ENCODE data around the gene F8A1. TPM values are rescaled to one million over a fixed set of nuclear protein-coding genes. Genes with fewer than 3 reads are reported as not detected.
"Not testable (repeated sequence)": the region's sequence is repeated elsewhere in the genome, so short reads cannot be mapped to it uniquely, and the experiment has no call there.

The F8A1 gene
- total and polyA plus RNA-seq, 2 of the 8 experiments (the other 6 are each of a cell fraction or from before 2014, with no cell fraction given) = 17.0 to 26.8 TPM

DNA sequence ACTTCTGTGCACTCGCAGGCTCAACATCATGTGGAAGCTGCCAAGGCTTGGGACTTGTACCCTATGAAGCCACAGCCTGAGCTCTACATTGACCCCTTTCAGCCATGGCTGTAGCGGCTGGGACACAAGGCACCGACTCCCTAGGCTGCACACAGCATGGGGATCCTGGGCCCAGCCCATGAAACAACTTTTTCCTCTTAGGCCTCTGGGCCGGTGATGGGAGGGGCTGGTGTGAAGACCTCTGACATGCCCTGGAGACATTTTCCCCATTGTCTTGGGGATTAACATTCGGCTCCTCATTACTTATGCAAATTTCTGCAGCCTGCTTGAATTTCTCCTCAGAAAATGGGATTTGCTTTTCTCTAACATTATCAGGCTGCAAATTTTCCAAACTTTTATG lies 38.6 kb downstream of the F8A1 start:
- H3K4ac ChIP-seq (replicated peaks; ENCODE audit: insufficient read length, low read depth, low read length); H2BK12ac ChIP-seq (ENCODE audit: low read depth, low read length); H3K79me1 ChIP-seq (ENCODE audit: low read depth, low read length); DNase-seq (ENCODE audit: low read depth in 1 of 2, low spot score in 2 of 2); H3K18ac ChIP-seq (ENCODE audit: extremely low read depth, low read length); CTCF ChIA-PET (ENCODE audit: partially characterized antibody); H4K5ac ChIP-seq (ENCODE audit: insufficient read length, low read depth, low read length); H3K23ac ChIP-seq (ENCODE audit: insufficient read length); H3K79me2 ChIP-seq (ENCODE audit: control insufficient read depth in 1 of 2, insufficient read depth in 2 of 2, low read length in 2 of 2); FAIRE-seq; H3K4me1 ChIP-seq (replicated peaks in 1 of 4; ENCODE audit: control insufficient read depth in 3 of 4, insufficient read depth in 4 of 4, low read length in 3 of 4); H3K14ac ChIP-seq (ENCODE audit: insufficient read length); H2BK20ac ChIP-seq (ENCODE audit: low read length); H3K9ac ChIP-seq (replicated peaks in 1 of 4; ENCODE audit: extremely low read depth in 1 of 4, low read depth in 3 of 4, low read length in 3 of 4); H2AFZ ChIP-seq (ENCODE audit: low read length); H3K4me2 ChIP-seq (ENCODE audit: insufficient read depth in 1 of 2, low read depth in 2 of 2, low read length in 2 of 2); POLR2A ChIA-PET (ENCODE audit: partially characterized antibody); H2AK5ac ChIP-seq (ENCODE audit: low read depth, low read length); H3K9me3 ChIP-seq (ENCODE audit: insufficient read depth in 2 of 2, low read depth in 1 of 2, low read length in 1 of 2); H2BK120ac ChIP-seq (replicated peaks; ENCODE audit: low read depth, low read length); H3K4me3 ChIP-seq (ENCODE audit: extremely low read depth in 1 of 4, insufficient read depth in 2 of 4, low read depth in 3 of 4, low read length in 4 of 4); H3K27me3 ChIP-seq (replicated peaks in 1 of 4; ENCODE audit: control insufficient read depth in 3 of 4, extremely low read depth in 1 of 4, insufficient read depth in 3 of 4, low read length in 3 of 4); H3K23me2 ChIP-seq (ENCODE audit: low read depth, low read length); H2BK5ac ChIP-seq (ENCODE audit: low read depth, low read length); H3K56ac ChIP-seq (replicated peaks; ENCODE audit: insufficient read length, low read depth, low read length); H3K27ac ChIP-seq (ENCODE audit: low read depth, low read length); H2BK15ac ChIP-seq (ENCODE audit: low read length); H4K8ac ChIP-seq (ENCODE audit: extremely low read depth, insufficient read depth, low read length); H4K20me1 ChIP-seq (replicated peaks in 1 of 2; ENCODE audit: control insufficient read depth in 1 of 2, insufficient read depth in 2 of 2, low read length in 2 of 2); H3K36me3 ChIP-seq (ENCODE audit: control insufficient read depth in 2 of 4, insufficient read depth in 4 of 4, low read length in 3 of 4); H4K91ac ChIP-seq (replicated peaks; ENCODE audit: insufficient read length, low read length): not testable (repeated sequence)
- WGBS, 2 experiments (ENCODE audit: extremely low coverage in 1 of 2, insufficient coverage in 1 of 2, insufficient read length in 1 of 2, insufficient replicate concordance in 2 of 2, low coverage in 1 of 2, low lambda C conversion rate in 2 of 2, missing lambda C conversion rate in 1 of 2) = 89% methylated on average over 3 of the region's 5 CpGs; no CpG with 5 or more reads in 1 of the 2 experiments

MicroRNA genes within 50 kb of the gene (microRNA counts, 767-probe panel; counts per million panel counts)
- microRNA hsa-miR-1184 = 879 counts per million, percentile 95 among the panel's probes with 10 or more counts

Small RNA genes within 50 kb of the gene (microRNA-seq; reads per million reads assigned to microRNA genes)
- 0 reads per million in 2 experiments for gene MIR1184-1 (ENCODE audit: borderline microRNAs expressed in 2 of 2, borderline number of aligned reads in 2 of 2, borderline replicate concordance in 1 of 2)

Small RNA genes within 50 kb of the gene (small RNA-seq; reads per million reads assigned to genes)
- gene MIR1184-1 (ENCODE audit: insufficient read depth) = not detected

Other genes with a start within 250 kb of the F8A1 start
- not detected in 2 replicates for gene CTAG2, start 232.8 kb upstream of the F8A1 start, total RNA-seq (2021; fragmentation: NEBNext Ultra II Directional; extraction: Animal tissue kit (Norgen Biotek cat#: 25700))
- gene CTAG2, start 232.8 kb upstream of the F8A1 start, polyA plus RNA-seq (2011; rRNA removed) = not detected in 2 replicates
- 1.2 and 1.5 TPM in 2 replicates for gene GAB3, start 135.3 kb upstream of the F8A1 start, total RNA-seq (2021; fragmentation: NEBNext Ultra II Directional; extraction: Animal tissue kit (Norgen Biotek cat#: 25700))
- 0.48 and 0.52 TPM in 2 replicates for gene GAB3, start 135.3 kb upstream of the F8A1 start, polyA plus RNA-seq (2011; rRNA removed)
- gene DKC1, start 123.5 kb upstream of the F8A1 start, total RNA-seq (2021; fragmentation: NEBNext Ultra II Directional; extraction: Animal tissue kit (Norgen Biotek cat#: 25700)) = 134 and 143 TPM in 2 replicates
- gene DKC1, start 123.5 kb upstream of the F8A1 start, polyA plus RNA-seq (2011; rRNA removed) = 54.7 and 65.6 TPM in 2 replicates
- 12.9 and 13.4 TPM in 2 replicates for gene MPP1, start 80.9 kb upstream of the F8A1 start, total RNA-seq (2021; fragmentation: NEBNext Ultra II Directional; extraction: Animal tissue kit (Norgen Biotek cat#: 25700))
- gene MPP1, start 80.9 kb upstream of the F8A1 start, polyA plus RNA-seq (2011; rRNA removed) = 6.2 and 7.6 TPM in 2 replicates
- not detected in 2 replicates for gene SMIM9, start 51.7 kb upstream of the F8A1 start, total RNA-seq (2021; fragmentation: NEBNext Ultra II Directional; extraction: Animal tissue kit (Norgen Biotek cat#: 25700))
- gene SMIM9, start 51.7 kb upstream of the F8A1 start, polyA plus RNA-seq (2011; rRNA removed) = not detected in 2 replicates
- 2.3 and 2.6 TPM in 2 replicates for gene F8, start 136.4 kb downstream of the F8A1 start, total RNA-seq (2021; fragmentation: NEBNext Ultra II Directional; extraction: Animal tissue kit (Norgen Biotek cat#: 25700))
- gene F8, start 136.4 kb downstream of the F8A1 start, polyA plus RNA-seq (2011; rRNA removed) = 1.1 TPM in 2 replicates
- 66.0 and 67.7 TPM in 2 replicates for gene FUNDC2, start 140.5 kb downstream of the F8A1 start, total RNA-seq (2021; fragmentation: NEBNext Ultra II Directional; extraction: Animal tissue kit (Norgen Biotek cat#: 25700))
- gene FUNDC2, start 140.5 kb downstream of the F8A1 start, polyA plus RNA-seq (2011; rRNA removed) = 58.9 and 93.7 TPM in 2 replicates
- gene CMC4, start 184.8 kb downstream of the F8A1 start, total RNA-seq (2021; fragmentation: NEBNext Ultra II Directional; extraction: Animal tissue kit (Norgen Biotek cat#: 25700)) = 3.7 and 6.0 TPM in 2 replicates
- 7.8 and 8.8 TPM in 2 replicates for gene CMC4, start 184.8 kb downstream of the F8A1 start, polyA plus RNA-seq (2011; rRNA removed)
- 12.3 and 18.3 TPM in 2 replicates for gene MTCP1, start 184.8 kb downstream of the F8A1 start, total RNA-seq (2021; fragmentation: NEBNext Ultra II Directional; extraction: Animal tissue kit (Norgen Biotek cat#: 25700))
- 1.2 and 2.0 TPM in 2 replicates for gene MTCP1, start 184.8 kb downstream of the F8A1 start, polyA plus RNA-seq (2011; rRNA removed)
- 23.2 and 23.7 TPM in 2 replicates for gene BRCC3, start 185.2 kb downstream of the F8A1 start, total RNA-seq (2021; fragmentation: NEBNext Ultra II Directional; extraction: Animal tissue kit (Norgen Biotek cat#: 25700))
- gene BRCC3, start 185.2 kb downstream of the F8A1 start, polyA plus RNA-seq (2011; rRNA removed) = 7.9 and 13.1 TPM in 2 replicates

Data from H1 (cell line).